ENCODE measurements around the gene CAPN1.
"Not testable (repeated sequence)": the region's sequence is repeated elsewhere in the genome, so short reads cannot be mapped to it uniquely, and the experiment has no call there.

CAPN1 gene

DNA sequence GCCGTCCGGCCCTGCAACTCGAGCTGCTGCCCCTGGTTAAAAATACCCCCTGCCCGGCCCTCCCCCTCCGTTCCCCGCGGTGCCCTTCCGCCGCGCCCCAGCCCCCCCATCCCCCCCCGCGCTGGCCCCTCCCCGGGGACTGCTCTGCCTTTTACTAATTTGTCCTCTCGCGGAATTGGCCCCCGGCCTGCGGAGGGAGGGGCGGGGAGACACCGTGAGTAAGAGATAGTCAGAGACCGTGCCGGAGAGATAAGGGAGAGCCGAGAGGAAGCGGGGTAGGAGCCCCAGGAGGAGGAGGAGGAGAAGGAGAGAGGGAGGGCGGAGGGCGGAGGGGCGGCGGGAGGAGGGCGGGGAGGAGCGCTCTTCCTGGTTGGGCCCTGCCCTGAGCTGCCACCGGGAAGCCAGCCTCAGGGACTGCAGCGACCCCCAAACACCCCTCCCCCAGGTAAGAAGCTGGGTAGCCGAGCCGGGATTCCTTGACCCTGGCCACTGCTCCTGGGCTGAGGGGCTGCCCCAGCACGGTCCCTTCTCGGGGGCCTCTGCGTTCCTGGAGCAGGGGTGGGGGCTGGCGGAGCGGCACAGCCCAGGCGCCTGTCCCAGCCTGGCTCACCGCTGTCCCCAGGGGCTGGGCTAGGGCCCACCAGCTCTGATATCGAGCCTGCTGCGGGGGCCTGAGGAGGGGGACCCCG, at the start of gene CAPN1:
CAPN1 (plus strand) TSS at position 360 of the 689 bp plus-strand sequence. CDS start 774 bp downstream, outside the sequence.
- Mint-ChIP-seq H3K36me3 (ENCODE audit: low read depth) (no peaks in the 10 kb centered on the region), H3K4me3 (peak within 1 kb of the TSS; percentile 86), H3K4me1 (ENCODE audit: low read depth) (peaks cover 12% of the 10 kb centered on the region), H3K27me3 (no peaks in the 10 kb centered on the region), H3K27ac (peak within 1 kb of the TSS; percentile 72), H3K9me3 (no peaks in the 10 kb centered on the region)

DNA sequence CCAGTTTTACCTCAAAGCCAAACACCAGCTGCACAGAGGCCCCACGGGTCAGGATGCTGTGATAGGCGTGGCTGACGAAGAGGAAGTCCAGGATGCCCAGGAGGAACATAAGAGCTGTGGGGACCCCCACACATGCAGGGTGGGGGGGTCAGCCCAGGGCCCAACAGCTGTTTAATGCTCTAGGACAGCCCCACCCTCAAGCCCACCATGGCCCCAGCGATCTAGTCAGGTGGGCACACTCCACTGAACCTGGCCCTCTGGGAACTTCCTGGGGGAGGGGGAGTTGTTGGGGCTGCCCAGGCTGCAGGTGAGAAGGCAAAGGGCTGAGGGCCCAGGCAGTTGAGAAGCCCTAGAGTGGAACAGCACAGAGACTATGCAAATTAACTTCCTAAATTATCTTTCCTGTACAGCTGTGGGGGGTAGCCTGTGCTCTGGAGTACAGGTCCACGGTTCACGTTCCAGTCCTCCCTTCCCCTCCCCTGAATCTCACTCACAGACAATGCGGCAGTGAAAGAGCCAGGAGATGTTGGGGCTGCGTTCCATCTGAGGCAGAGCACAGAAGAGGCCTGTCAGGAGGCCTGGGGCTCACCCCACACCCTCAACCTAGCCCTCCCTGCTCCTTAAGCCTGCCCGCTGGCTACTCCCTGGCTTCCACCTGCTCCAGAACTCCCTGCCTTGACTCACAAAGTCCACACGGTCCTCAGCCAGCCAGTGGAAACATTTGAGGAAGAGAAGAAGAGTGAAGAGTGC, 49.3 kb upstream of the CAPN1 start:
- peak overlapping the region; percentile 100 for H3K27ac Mint-ChIP-seq
- no peaks in the 10 kb centered on the region for H3K9me3 Mint-ChIP-seq
- H3K36me3 Mint-ChIP-seq (ENCODE audit: low read depth), result peaks cover 9% of the 10 kb centered on the region
- peaks cover 54% of the 10 kb centered on the region for H3K4me1 Mint-ChIP-seq (ENCODE audit: low read depth)
- H3K4me3 Mint-ChIP-seq, result peak overlapping the region; percentile 99
- no peaks in the 10 kb centered on the region for H3K27me3 Mint-ChIP-seq

DNA sequence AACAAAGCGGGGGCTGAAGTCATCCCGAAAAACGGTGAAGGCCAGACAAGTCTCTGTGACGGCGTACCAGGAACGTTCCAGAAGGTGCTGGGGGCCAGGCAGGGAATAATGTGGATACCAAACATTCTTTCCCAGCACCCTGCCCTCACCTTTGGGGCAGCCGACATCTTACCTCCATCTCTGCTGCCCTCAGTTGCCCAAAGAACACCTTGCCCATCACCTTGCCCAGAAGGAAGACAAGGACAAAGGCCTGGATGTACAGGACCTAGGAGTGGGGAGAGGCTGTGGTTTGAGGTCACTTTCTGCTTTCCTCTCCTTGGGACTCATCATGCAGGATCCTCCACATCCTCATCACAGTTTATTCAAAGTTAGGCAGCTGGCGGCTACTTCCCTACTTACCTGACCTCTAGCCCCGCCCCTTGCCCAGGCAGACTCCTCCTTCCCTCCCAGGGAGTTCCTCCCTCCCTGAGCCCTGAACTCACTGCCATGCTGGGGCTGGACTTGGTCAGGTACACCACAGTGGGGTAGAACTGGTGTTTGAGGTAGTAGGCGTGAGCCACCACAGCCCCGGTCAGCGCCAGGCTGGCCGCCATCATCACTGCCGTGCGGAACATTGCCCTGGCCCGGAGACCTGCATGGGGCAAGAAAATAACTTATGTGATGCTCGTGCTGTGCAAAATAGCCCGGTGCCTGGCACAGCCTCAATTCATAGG, 48.6 kb upstream of the CAPN1 start:
- Mint-ChIP-seq H3K27ac (peak overlapping the region; percentile 100), H3K9me3 (no peaks in the 10 kb centered on the region), H3K36me3 (ENCODE audit: low read depth) (peaks cover 7% of the 10 kb centered on the region), H3K4me1 (ENCODE audit: low read depth) (peaks cover 54% of the 10 kb centered on the region), H3K4me3 (peak overlapping the region; percentile 99), H3K27me3 (no peaks in the 10 kb centered on the region)

DNA sequence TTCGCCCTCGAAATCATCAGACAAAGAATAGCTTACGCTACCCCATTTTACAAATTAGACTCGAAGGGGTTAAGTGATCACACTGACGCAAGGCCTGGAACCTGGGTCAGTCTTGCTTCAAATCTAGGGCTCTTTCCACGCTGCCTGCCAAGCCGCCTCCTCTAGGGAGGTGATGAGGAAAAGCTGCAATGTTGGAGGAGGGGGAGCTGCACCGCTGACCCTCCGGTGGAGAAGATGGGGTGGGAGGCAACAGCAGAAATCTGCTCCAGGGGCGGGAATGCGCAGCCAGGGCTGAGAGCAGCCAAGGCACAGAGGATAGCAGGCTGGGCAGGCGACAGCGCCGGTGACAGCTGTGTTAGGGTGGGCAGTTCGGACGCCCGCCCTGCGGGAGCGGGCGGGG, 48.0 kb upstream of the CAPN1 start:
- Mint-ChIP-seq H3K36me3 (ENCODE audit: low read depth) (peaks cover 7% of the 10 kb centered on the region), H3K4me3 (peak overlapping the region; percentile 99), H3K27me3 (no peaks in the 10 kb centered on the region), H3K4me1 (ENCODE audit: low read depth) (peaks cover 54% of the 10 kb centered on the region), H3K9me3 (no peaks in the 10 kb centered on the region), H3K27ac (peak overlapping the region; percentile 100)

DNA sequence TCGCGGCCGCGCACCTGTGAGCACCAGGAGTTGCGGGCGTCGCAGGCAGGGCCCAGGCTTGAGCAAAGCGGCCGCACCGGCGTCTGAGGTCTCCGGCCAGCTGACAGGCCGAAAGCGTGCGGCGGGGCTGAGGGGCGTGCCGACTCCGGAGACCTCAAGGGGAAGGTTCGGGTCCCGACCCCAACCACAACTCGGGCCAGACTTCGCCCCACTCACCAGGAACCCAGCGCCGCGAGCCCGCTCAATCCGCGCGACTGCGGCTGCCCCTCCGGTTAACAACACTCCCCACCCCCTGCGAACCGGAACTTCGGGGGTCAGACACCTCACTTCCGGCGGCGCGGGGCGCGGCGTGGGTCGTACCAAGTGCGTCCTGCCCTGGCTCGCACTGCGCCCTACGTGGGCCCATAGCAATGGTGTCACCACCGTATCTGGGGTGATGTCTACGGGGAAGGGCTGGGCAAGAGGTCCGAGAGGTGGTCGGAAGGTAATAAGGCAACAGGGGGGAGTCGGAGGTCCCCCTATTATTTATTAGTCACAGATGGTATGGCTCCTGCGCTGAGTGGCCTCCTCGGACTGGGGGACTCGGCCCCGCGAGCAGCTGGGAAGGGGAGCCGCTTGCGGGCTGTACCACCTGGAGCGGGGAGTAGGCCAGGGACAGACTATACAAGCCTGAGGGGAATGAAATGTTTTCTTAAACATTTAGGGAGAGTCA, 47.3 kb upstream of the CAPN1 start, which contains the start of gene SYVN1:
SYVN1 (minus strand) TSS at position 280 of the 712 bp plus-strand sequence. CDS start 918 bp downstream, outside the sequence.
- Mint-ChIP-seq H3K27me3 (no peaks in the 10 kb centered on the region), H3K27ac (peak within 1 kb of the TSS; percentile 100), H3K9me3 (no peaks in the 10 kb centered on the region), H3K4me3 (peak within 1 kb of the TSS; percentile 99), H3K4me1 (ENCODE audit: low read depth) (peaks cover 54% of the 10 kb centered on the region), H3K36me3 (ENCODE audit: low read depth) (peaks cover 7% of the 10 kb centered on the region)

DNA sequence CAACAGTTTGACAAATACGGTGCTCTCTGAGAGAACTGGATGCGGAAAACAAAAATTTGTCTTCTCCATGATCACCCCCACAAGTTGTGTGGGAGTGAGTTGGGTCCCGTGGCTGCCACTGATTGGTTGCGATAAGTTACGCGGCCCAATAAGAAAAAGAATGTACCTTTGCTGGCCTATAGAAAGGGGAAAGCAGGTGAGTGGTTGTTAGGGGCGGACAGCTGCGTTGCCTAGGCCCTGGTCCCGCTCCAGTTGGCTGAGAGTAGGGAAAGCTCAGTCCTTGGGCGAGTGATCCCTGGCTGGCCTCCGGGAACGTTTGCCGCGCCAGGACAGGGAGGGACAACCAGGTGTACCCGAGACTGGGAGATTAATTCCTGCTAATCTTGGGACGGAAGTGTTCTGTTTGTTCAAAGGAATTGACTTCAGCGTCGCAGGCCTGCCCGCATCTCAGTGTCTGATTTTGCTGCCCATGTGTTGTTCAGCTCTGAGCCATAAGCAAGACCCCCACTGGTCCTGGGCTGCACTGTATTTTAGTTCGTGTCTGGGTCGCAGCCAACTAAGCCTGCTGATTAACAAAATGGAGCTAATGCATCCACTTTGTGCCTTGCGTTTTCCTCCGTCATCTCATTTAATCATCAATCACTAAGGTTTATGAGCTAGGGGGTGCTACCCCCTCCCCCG, 46.6 kb upstream of the CAPN1 start:
- peaks cover 7% of the 10 kb centered on the region for H3K36me3 Mint-ChIP-seq (ENCODE audit: low read depth)
- peaks cover 54% of the 10 kb centered on the region for H3K4me1 Mint-ChIP-seq (ENCODE audit: low read depth)
- peak overlapping the region; percentile 99 for H3K4me3 Mint-ChIP-seq
- no peaks in the 10 kb centered on the region for H3K9me3 Mint-ChIP-seq
- no peaks in the 10 kb centered on the region for H3K27me3 Mint-ChIP-seq
- H3K27ac Mint-ChIP-seq, result peak overlapping the region; percentile 100

DNA sequence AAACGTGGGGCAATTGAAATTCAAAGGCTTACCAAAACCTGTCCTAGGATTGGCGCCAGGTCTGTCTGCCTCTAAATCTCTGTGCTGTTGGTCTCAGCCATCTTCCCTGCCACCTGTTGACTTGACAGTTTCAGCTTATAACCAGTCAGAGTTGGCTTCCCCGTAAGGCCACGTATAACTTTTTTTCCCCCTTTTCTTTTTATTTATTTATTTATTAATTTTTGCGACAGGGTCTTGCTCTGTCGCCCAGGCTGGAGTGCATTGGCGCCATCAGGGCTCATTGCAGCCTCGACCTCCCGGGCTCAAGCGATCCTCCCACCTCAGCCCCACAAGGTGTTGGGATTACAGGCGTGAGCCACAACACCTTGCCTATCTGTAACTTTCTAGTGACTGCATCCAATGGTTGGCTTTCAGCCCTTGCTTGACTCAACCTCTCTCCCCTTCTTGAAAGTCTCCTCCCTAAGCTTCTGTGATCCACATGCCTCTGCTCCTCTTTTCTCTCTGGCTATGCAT, 46.0 kb upstream of the CAPN1 start:
- Mint-ChIP-seq H3K4me1 (ENCODE audit: low read depth) (peaks cover 50% of the 10 kb centered on the region), H3K36me3 (ENCODE audit: low read depth) (peaks cover 7% of the 10 kb centered on the region), H3K4me3 (peak overlapping the region; percentile 99)

DNA sequence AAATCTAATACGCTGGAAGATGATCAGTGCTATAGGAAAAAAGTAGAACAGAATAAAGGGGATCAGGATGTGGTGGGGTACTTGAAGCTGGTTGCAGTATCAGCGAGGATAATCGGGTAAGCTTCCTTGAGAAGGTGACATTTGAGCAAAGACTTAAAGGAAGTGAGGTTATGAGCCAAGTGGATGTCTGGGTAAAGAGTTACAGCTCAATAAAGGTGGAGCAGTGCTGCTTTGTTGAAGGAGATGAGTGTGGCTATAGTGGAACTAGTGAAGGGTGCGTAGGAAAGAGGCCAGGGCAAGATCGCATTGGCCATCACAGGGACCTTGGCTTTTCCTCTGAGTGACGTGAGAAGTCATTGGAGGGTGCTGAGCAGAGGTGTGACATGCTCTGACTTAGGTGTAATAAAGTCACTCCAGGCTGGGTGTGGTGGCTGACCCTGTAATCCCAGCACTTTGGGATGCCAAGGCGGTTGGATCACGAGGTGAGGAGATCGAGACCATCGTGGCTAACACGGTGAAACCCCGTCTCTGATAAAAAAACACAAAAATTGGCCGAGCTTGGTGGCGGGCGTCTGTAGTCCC, 45.1 kb upstream of the CAPN1 start:
- Mint-ChIP-seq H3K4me1 (ENCODE audit: low read depth) (peaks cover 46% of the 10 kb centered on the region), H3K27me3 (no peaks in the 10 kb centered on the region), H3K4me3 (peak overlapping the region; percentile 99), H3K27ac (peak overlapping the region; percentile 100), H3K36me3 (ENCODE audit: low read depth) (no peaks in the 10 kb centered on the region), H3K9me3 (no peaks in the 10 kb centered on the region)

More for the DNA sequence above, 46.0 kb upstream of the CAPN1 start:
- Mint-ChIP-seq H3K27me3 (no peaks in the 10 kb centered on the region), H3K9me3 (no peaks in the 10 kb centered on the region), H3K27ac (peak overlapping the region; percentile 100)

DNA sequence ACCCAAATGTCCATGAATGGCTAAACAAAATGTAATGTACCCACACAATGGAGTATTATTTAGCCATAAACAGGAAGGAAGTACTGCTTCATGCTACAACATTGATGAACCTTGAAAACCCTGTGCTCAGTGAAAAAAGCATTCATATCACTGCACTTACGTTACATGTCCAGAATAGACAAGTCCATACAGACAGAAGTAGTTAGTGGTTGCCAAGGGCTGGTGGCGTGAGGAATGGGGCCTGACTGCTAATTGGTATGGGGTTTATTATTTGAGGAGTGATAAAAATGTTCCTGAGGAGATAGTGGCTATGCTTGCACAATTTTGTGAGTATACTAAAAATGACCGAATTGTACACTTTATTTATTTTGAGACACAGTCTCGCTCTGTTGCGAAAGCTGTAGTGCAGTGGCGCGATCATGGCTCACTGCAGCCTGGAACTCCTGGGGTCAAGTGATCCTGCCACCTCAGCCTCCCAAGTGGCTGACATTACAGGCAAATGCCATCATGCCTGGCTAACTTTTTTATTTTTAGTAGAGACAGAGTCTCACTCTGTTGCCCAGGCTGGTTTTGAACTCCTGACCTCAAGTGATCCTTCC, 39.7 kb upstream of the CAPN1 start:
- Mint-ChIP-seq H3K27me3 (no peaks in the 10 kb centered on the region), H3K27ac (no peak overlapping the region), H3K36me3 (ENCODE audit: low read depth) (no peaks in the 10 kb centered on the region), H3K4me3 (no peak overlapping the region), H3K9me3 (no peaks in the 10 kb centered on the region), H3K4me1 (ENCODE audit: low read depth) (peaks cover 5% of the 10 kb centered on the region)

DNA sequence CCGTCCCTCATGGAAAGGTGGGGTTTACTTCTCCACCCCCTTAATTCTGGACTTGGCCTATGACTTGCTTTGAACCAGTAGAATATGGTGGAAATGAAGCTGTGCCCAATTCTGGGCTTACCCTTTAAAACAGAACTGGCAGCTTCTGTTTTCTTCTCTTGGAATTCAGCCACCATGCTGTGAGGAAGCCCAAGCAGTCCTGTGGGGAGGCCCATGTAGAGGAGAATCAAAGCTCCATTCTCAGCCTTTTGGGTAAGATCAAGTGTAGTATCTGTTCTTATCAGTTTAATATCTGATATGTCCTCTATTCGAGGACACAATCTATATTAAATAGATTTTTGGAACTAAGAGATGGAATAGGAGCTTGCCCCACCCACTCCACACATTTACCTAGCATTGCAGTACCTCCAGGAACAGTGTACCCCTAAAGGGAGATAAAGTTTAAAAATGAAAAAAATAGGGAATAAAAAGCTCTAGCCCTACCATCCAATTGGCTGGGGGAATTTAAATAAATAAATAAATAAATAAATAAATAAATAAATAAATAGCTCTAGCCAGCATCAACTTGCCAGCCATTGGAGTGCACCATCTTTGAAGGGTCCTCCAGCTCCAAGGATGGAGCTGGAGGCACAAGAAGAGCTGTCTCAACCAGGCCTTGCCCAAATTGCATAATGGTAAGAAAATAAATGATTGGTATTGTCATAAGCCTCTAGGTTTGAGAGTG, 34.2 kb upstream of the CAPN1 start:
- H3K27me3 Mint-ChIP-seq, result peaks cover 5% of the 10 kb centered on the region
- H3K4me3 Mint-ChIP-seq, result no peak overlapping the region
- no peaks in the 10 kb centered on the region for H3K36me3 Mint-ChIP-seq (ENCODE audit: low read depth)
- H3K9me3 Mint-ChIP-seq, result no peaks in the 10 kb centered on the region
- peaks cover 16% of the 10 kb centered on the region for H3K4me1 Mint-ChIP-seq (ENCODE audit: low read depth)
- H3K27ac Mint-ChIP-seq, result no peak overlapping the region

DNA sequence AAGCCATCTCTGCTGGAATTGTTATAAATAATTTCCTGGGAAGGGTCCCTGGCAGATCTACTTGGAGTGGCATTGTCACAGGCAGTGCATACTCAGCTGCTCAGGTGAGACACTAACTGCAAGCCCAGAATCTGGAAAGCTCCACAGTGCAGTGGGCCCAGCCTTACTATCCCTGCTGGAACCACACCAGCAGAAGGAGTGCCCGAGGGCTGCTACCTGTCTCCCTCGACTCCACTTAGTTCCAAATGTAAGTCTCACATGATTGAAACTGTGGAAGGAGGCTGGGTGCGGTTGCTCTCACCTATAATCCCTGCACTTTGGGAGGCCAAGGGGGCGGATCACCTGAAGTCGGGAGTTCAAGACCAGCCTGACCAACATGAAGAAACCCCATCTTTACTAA, 33.1 kb upstream of the CAPN1 start:
- Mint-ChIP-seq H3K27me3 (peaks cover 5% of the 10 kb centered on the region), H3K4me3 (no peak overlapping the region), H3K4me1 (ENCODE audit: low read depth) (peaks cover 16% of the 10 kb centered on the region), H3K36me3 (ENCODE audit: low read depth) (no peaks in the 10 kb centered on the region), H3K9me3 (no peaks in the 10 kb centered on the region), H3K27ac (no peak overlapping the region)

DNA sequence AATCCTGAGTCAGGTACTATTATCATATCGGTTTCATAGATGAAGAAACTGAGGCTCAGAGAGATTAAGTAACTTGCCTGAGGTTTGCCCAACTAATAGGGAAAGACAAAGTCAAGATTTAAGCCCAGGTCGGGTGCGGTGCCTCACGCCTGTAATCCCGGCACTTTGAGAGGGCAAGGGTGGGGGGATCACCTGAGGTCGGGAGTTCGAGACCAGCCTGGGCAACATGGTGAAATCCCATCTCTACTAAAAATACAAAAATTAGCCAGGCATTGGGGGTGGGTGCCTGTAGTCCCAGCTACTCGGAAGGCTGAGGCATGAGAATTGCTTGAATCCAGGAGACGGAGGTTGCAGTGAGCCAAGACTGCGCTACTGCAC, 31.6 kb upstream of the CAPN1 start:
- not testable (repeated sequence) for H3K27me3 Mint-ChIP-seq; H3K27ac Mint-ChIP-seq; H3K9me3 Mint-ChIP-seq; H3K4me3 Mint-ChIP-seq; H3K36me3 Mint-ChIP-seq (ENCODE audit: low read depth)
- H3K4me1 Mint-ChIP-seq (ENCODE audit: low read depth), result peaks cover 16% of the 10 kb centered on the region

Measured in stimulated activated naive CD8-positive, alpha-beta T cell treated with anti-CD3 and anti-CD28 coated beads, Interleukin-15, Interleukin-2, amounts not matched to agents 100 ng/mL and 50 ng/mL, for 24 hours (primary cell).